ENCODE measurements around the gene CHD9NB.

DNA sequence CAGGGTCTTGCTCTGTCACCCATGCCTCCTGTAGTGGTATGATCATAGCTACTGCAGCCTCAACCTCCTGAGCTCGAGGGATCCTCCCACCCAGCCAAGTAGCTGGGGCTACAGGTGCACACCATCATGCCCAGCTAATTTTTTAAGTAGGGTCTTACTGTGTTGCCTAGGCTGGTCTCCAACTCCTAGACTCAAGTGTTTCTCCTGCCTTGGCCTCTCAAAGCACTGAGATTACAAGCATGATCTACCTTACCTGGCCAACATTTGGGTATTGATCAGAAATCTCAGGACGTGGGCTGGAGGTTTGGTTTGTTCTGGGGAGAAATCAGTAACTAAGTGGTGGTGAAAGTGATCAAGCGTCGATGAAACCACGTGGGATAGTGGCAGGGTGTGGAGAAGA is 6.2 kb upstream of the CHD9NB start:
- TF ChIP-seq BHLHE40 (IDR thresholded peaks at IDR 0.05; ENCODE audit: borderline replicate concordance in 1 of 2, low read depth in 2 of 2, low read length in 1 of 2) = no peak
- TF ChIP-seq POLR2A (IDR thresholded peaks at IDR 0.05; ENCODE audit: low read depth, low read length) = no peak

Measured in GM12878 (cell line).